Measurements from ENCODE around the gene KRTAP2-4. TPM values are rescaled to one million over a fixed set of nuclear protein-coding genes. Genes with fewer than 3 reads are reported as not detected.
A peak's percentile ranks its signal among the peaks of the same experiment; 100 is the strongest.
"Not testable (repeated sequence)": the region's sequence is repeated elsewhere in the genome, so short reads cannot be mapped to it uniquely, and the experiment has no call there.

Gene KRTAP2-4
- total and polyA plus RNA-seq, 2 of the 13 experiments (the other 11 are each of a cell fraction or from before 2014, with no cell fraction given) = not detected

DNA sequence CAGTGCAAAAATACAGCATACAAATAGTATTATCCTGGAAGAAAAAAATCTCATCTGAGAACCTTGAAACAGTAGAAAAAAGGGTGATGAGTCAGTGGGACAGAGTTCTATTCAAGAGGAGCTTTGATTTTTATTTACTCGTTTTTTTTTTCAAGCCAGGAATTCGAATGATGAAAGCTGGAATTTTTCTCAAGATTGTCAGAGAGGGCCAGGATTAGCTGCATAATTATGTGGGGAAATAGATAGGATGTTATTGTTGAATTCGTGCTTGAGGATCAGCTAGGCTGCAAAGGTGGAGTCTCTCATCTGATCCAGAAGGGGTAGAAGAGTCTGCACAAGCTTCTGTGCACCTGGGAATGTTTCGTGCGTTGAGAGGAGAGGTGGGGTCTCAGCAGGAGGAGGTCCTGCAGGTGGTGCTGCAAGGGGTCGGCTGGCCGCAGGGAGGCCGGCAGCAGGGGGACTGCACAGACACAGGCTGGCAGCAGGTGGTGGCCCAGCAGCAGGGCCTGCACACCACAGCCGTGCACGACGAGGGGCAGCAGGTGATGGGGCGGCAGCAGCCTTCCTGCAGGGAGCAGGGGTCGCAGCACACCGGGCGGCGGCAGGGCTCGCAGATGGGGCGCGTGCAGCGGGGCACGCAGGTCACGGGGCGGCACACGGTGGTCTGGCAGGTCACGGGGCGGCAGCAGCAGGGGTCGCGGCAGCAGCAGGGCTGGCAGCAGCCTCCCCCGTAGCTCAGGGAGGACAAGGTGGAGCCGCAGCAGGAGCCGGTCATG lies 6.2 kb downstream of the KRTAP2-4 start (continued):
- TF ChIP-seq HNF4A (CRISPR knock-in tag; IDR thresholded peaks at IDR 0.05) (peak; percentile 49), THAP11 (CRISPR knock-in tag; IDR thresholded peaks at IDR 0.05) (0 out of 2 replicates have a peak, but pooled peaks have one; percentile 18), TCF7L2 (IDR thresholded peaks at IDR 0.05; ENCODE audit: low read depth, low read length) (peak; percentile 81), CEBPG (CRISPR knock-in tag; IDR thresholded peaks at IDR 0.05) (peak; percentile 59), NCOA2 (CRISPR knock-in tag; IDR thresholded peaks at IDR 0.05) (peak; percentile 94), MIER3 (CRISPR knock-in tag; IDR thresholded peaks at IDR 0.05; ENCODE audit: borderline replicate concordance) (peak; percentile 77; the same call in 1 of the 2 replicates), ZNF768 (CRISPR knock-in tag; IDR thresholded peaks at IDR 0.05) (peak; percentile 24; the same call in 1 of the 2 replicates), HMG20A (CRISPR knock-in tag; IDR thresholded peaks at IDR 0.05; ENCODE audit: borderline replicate concordance) (peak; percentile 97; the same call in 1 of the 2 replicates), MEIS2 (CRISPR knock-in tag; IDR thresholded peaks at IDR 0.05) (peak; percentile 34; the same call in 1 of the 2 replicates), CREM (IDR thresholded peaks at IDR 0.05) (peak; percentile 90), STAG1 (CRISPR knock-in tag; IDR thresholded peaks at IDR 0.05) (peak; percentile 18; the same call in 1 of the 2 replicates), CREB1 (IDR thresholded peaks at IDR 0.05) (peak; percentile 35; the same call in 1 of the 2 replicates), CREB1 (CRISPR knock-in tag; IDR thresholded peaks at IDR 0.05) (peak; percentile 67; the same call in 1 of the 2 replicates), RXRB (CRISPR knock-in tag; IDR thresholded peaks at IDR 0.05; ENCODE audit: borderline replicate concordance) (peak; percentile 89), ZNF12 (CRISPR knock-in tag; IDR thresholded peaks at IDR 0.05) (0 out of 2 replicates have a peak, but pooled peaks have one; percentile 45), SOX5 (CRISPR knock-in tag; IDR thresholded peaks at IDR 0.05; ENCODE audit: borderline replicate concordance) (peak; percentile 92), ASH2L (IDR thresholded peaks at IDR 0.05; ENCODE audit: insufficient read length, low read depth, low read length) (peak; percentile 22), HMG20B (CRISPR knock-in tag; conservative IDR thresholded peaks at IDR 0.05) (peak; percentile 94), NFIC (IDR thresholded peaks at IDR 0.05; ENCODE audit: low read length) (peak; percentile 96; the same call in 1 of the 2 replicates), ETV5 (CRISPR knock-in tag; IDR thresholded peaks at IDR 0.05; ENCODE audit: borderline replicate concordance) (peak; percentile 59; the same call in 1 of the 2 replicates), MED1 (CRISPR knock-in tag; IDR thresholded peaks at IDR 0.05) (peak; percentile 93), GFI1 (CRISPR knock-in tag; IDR thresholded peaks at IDR 0.05; ENCODE audit: borderline replicate concordance) (peak; percentile 97), RCOR2 (CRISPR knock-in tag; IDR thresholded peaks at IDR 0.05) (peak; percentile 85), GATAD2A (CRISPR knock-in tag; IDR thresholded peaks at IDR 0.05) (peak; percentile 80), MAFF (IDR thresholded peaks at IDR 0.05; ENCODE audit: low read depth, low read length) (0 out of 2 replicates have a peak, but pooled peaks have one; percentile 23)
- TF ChIP-seq CREM (CRISPR knock-in tag; IDR thresholded peaks at IDR 0.05) = not testable (repeated sequence)
- TF ChIP-seq, protein P1, sequence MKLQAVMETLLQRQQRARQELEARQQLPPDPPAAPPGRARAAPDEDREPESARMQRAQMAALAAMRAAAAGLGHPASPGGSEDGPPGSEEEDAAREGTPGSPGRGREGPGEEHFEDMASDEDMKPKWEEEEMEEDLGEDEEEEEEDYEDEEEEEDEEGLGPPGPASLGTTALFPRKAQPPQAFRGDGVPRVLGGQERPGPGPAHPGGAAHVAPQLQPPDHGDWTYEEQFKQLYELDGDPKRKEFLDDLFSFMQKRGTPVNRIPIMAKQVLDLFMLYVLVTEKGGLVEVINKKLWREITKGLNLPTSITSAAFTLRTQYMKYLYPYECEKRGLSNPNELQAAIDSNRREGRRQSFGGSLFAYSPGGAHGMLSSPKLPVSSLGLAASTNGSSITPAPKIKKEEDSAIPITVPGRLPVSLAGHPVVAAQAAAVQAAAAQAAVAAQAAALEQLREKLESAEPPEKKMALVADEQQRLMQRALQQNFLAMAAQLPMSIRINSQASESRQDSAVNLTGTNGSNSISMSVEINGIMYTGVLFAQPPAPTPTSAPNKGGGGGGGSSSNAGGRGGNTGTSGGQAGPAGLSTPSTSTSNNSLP (IDR thresholded peaks at IDR 0.05; ENCODE audit: low read depth, low read length) = peak; percentile 98
- TF ChIP-seq, protein P2, sequence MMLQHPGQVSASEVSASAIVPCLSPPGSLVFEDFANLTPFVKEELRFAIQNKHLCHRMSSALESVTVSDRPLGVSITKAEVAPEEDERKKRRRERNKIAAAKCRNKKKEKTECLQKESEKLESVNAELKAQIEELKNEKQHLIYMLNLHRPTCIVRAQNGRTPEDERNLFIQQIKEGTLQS (CRISPR knock-in tag; IDR thresholded peaks at IDR 0.05) = peak; percentile 71
- TF ChIP-seq, protein P3, sequence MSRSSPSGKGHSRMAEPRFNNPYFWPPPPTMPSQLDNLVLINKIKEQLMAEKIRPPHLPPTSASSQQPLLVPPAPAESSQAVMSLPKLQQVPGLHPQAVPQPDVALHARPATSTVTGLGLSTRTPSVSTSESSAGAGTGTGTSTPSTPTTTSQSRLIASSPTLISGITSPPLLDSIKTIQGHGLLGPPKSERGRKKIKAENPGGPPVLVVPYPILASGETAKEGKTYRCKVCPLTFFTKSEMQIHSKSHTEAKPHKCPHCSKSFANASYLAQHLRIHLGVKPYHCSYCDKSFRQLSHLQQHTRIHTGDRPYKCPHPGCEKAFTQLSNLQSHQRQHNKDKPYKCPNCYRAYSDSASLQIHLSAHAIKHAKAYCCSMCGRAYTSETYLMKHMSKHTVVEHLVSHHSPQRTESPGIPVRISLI (CRISPR knock-in tag; IDR thresholded peaks at IDR 0.05; ENCODE audit: borderline replicate concordance) = peak; percentile 97
- TF ChIP-seq, protein P4, sequence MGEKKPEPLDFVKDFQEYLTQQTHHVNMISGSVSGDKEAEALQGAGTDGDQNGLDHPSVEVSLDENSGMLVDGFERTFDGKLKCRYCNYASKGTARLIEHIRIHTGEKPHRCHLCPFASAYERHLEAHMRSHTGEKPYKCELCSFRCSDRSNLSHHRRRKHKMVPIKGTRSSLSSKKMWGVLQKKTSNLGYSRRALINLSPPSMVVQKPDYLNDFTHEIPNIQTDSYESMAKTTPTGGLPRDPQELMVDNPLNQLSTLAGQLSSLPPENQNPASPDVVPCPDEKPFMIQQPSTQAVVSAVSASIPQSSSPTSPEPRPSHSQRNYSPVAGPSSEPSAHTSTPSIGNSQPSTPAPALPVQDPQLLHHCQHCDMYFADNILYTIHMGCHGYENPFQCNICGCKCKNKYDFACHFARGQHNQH (CRISPR knock-in tag; IDR thresholded peaks at IDR 0.05) = 0 out of 2 replicates have a peak, but pooled peaks have one; percentile 24

Data from HepG2 (cell line).